ENCODE data around the gene ITIH5. TPM values are rescaled to one million over a fixed set of nuclear protein-coding genes. Genes with fewer than 3 reads are reported as not detected.

The ITIH5 gene
- total RNA-seq, 1 experiment from 2014 or later: 5.2 TPM

GRCh38 chr10:7707858-7708622 lies 41.3 kb upstream of the ITIH5 start:
- Mint-ChIP-seq H3K9me3 (ENCODE audit: low read depth, unreplicated experiment) (no peaks in the 10 kb centered on the region), H3K36me3 (ENCODE audit: insufficient read depth, unreplicated experiment) (peaks cover 7% of the 10 kb centered on the region), H3K27me3 (ENCODE audit: unreplicated experiment) (no peaks in the 10 kb centered on the region), H3K4me3 (ENCODE audit: low read depth, unreplicated experiment) (no peak overlapping the region), H3K4me1 (ENCODE audit: low read depth, unreplicated experiment) (peaks cover 39% of the 10 kb centered on the region), H3K27ac (ENCODE audit: unreplicated experiment) (peak overlapping the region; percentile 58)
- DNase-seq: no peak
- TF ChIP-seq CTCF (IDR thresholded peaks at IDR 0.05; ENCODE audit: unreplicated experiment): no peak
- CTCF ChIA-PET: interaction anchor here (1.6 to 2.1 kb wide), 2 partner anchors 21 to 48 kb away, joined by 6 to 20 read pairs; no protein-coding TSS in a partner anchor
- intact Hi-C loops (cut with micrococcal nuclease; ENCODE audit: unreplicated experiment): loop anchor here (2.0 kb wide), 1 partner anchor 49 kb away; no protein-coding TSS in a partner anchor
- no TSS peak for BruUV-seq (replicated peaks)

- Mint-ChIP-seq H3K4me1 (ENCODE audit: low read depth, unreplicated experiment) (peaks cover 47% of the 10 kb centered on the region), H3K27me3 (ENCODE audit: unreplicated experiment) (no peaks in the 10 kb centered on the region), H3K36me3 (ENCODE audit: insufficient read depth, unreplicated experiment) (peaks cover 7% of the 10 kb centered on the region), H3K27ac (ENCODE audit: unreplicated experiment) (peak overlapping the region; percentile 79), H3K4me3 (ENCODE audit: low read depth, unreplicated experiment) (peak overlapping the region; percentile 28), H3K9me3 (ENCODE audit: low read depth, unreplicated experiment) (no peaks in the 10 kb centered on the region)
- BruUV-seq (replicated peaks): no TSS peak
- intact Hi-C loops (cut with micrococcal nuclease; ENCODE audit: unreplicated experiment): loop anchor here (2.0 kb wide), 1 partner anchor 50 kb away; no protein-coding TSS in a partner anchor
- DNase-seq: peak; percentile 40
- CTCF ChIA-PET: interaction anchor here (1.5 to 2.1 kb wide), 3 partner anchors 10 to 49 kb away, joined by 4 to 20 read pairs (median 6); no protein-coding TSS in a partner anchor
- no peak for TF ChIP-seq CTCF (IDR thresholded peaks at IDR 0.05; ENCODE audit: unreplicated experiment)
Observed at GRCh38 chr10:7707102-7707501, 40.3 kb upstream of the ITIH5 start.

GRCh38 chr10:7706534-7707073 lies 39.8 kb upstream of the ITIH5 start:
- DNase-seq: peak; percentile 10
- Mint-ChIP-seq H3K27me3 (ENCODE audit: unreplicated experiment) (no peaks in the 10 kb centered on the region), H3K9me3 (ENCODE audit: low read depth, unreplicated experiment) (no peaks in the 10 kb centered on the region), H3K4me1 (ENCODE audit: low read depth, unreplicated experiment) (peaks cover 47% of the 10 kb centered on the region), H3K27ac (ENCODE audit: unreplicated experiment) (peak overlapping the region; percentile 79), H3K36me3 (ENCODE audit: insufficient read depth, unreplicated experiment) (peaks cover 7% of the 10 kb centered on the region), H3K4me3 (ENCODE audit: low read depth, unreplicated experiment) (peak overlapping the region; percentile 28)
- CTCF ChIA-PET: interaction anchor here (1.5 to 2.1 kb wide), 3 partner anchors 10 to 49 kb away, joined by 4 to 20 read pairs (median 6); no protein-coding TSS in a partner anchor
- TF ChIP-seq CTCF (IDR thresholded peaks at IDR 0.05; ENCODE audit: unreplicated experiment): no peak
- intact Hi-C loops (cut with micrococcal nuclease; ENCODE audit: unreplicated experiment): loop anchor here (2.0 kb wide), 1 partner anchor 50 kb away; no protein-coding TSS in a partner anchor
- no TSS peak for BruUV-seq (replicated peaks)

GRCh38 chr10:7705341-7705740 lies 38.6 kb upstream of the ITIH5 start:
- H3K4me1 Mint-ChIP-seq (ENCODE audit: low read depth, unreplicated experiment): peaks cover 47% of the 10 kb centered on the region
- intact Hi-C loops (cut with micrococcal nuclease; ENCODE audit: unreplicated experiment): no loop called here
- TF ChIP-seq CTCF (IDR thresholded peaks at IDR 0.05; ENCODE audit: unreplicated experiment): no peak
- H3K4me3 Mint-ChIP-seq (ENCODE audit: low read depth, unreplicated experiment): no peak overlapping the region
- no peaks in the 10 kb centered on the region for H3K9me3 Mint-ChIP-seq (ENCODE audit: low read depth, unreplicated experiment)
- BruUV-seq (replicated peaks): no TSS peak
- DNase-seq: no peak
- peak overlapping the region; percentile 79 for H3K27ac Mint-ChIP-seq (ENCODE audit: unreplicated experiment)
- H3K27me3 Mint-ChIP-seq (ENCODE audit: unreplicated experiment): no peaks in the 10 kb centered on the region
- CTCF ChIA-PET: no interaction called here
- H3K36me3 Mint-ChIP-seq (ENCODE audit: insufficient read depth, unreplicated experiment): peaks cover 7% of the 10 kb centered on the region
